K562 (cell line): Measurements from ENCODE around the gene C1D.

ENCODE experiments used
- CAMTA2 ChIP-seq: fragments of 250-450 bp; sonication (Bioruptor Pico); conservative IDR thresholded peaks from 2 replicates; pipeline ENCODE4 v1.5.1; 2022
- FOS ChIP-seq: IDR thresholded peaks from 3 replicates; pipeline ENCODE4 v1.6.1; 2011; ENCODE audit not compliant: insufficient read length; ENCODE audit errors: extremely low read depth
- GABPA ChIP-seq: fragments of 200-800 bp; sonication (Bioruptor generic); conservative IDR thresholded peaks from 2 replicates; pipeline ENCODE4 v1.6.1; 2016; ENCODE audit warnings: low read depth, missing genetic modification characterization, missing compliant biosample characterization
- POLR2AphosphoS5 ChIP-seq: IDR thresholded peaks from 2 replicates; pipeline ENCODE4 v1.6.1; 2011; ENCODE audit warnings: mild to moderate bottlenecking, low read depth, low read length, moderate library complexity; ENCODE audit not compliant: control insufficient read depth, insufficient read depth
- TF ChIP-seq, protein P1 (sequence below): fragments of 250-450 bp; sonication (Bioruptor Pico); IDR thresholded peaks from 2 replicates; pipeline ENCODE4 v1.4.0; 2020

DNA sequence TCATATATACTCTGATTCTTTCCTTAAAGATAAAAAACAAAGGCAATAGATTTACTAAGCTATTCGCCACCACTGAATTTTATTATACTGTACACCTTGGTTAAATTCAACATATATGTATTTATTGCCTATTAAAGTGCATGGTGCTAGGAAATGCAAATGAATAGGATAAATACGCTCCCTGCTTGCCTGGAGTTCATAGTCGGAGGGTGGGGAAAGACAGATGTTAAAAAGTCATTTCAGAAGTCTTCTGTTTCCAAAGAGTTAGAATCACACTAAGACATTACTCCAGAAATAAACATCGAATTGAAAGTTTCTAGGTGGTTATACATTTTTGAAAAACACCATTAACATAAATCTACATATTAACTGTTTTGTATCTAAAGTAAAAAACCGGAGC, 19.8 kb downstream of the C1D start:
- TF ChIP-seq FOS (no peak), GABPA (tag) (no peak), POLR2AphosphoS5 (no peak), CAMTA2 (CRISPR knock-in tag) (no peak)
- TF ChIP-seq, protein P1, sequence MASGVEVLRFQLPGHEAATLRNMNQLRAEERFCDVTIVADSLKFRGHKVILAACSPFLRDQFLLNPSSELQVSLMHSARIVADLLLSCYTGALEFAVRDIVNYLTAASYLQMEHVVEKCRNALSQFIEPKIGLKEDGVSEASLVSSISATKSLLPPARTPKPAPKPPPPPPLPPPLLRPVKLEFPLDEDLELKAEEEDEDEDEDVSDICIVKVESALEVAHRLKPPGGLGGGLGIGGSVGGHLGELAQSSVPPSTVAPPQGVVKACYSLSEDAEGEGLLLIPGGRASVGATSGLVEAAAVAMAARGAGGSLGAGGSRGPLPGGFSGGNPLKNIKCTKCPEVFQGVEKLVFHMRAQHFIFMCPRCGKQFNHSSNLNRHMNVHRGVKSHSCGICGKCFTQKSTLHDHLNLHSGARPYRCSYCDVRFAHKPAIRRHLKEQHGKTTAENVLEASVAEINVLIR: no peak
